Measurements from ENCODE around the gene RP2. TPM values are rescaled to one million over a fixed set of nuclear protein-coding genes. Genes with fewer than 3 reads are reported as not detected.

Gene RP2
- total RNA-seq, 1 experiment from 2014 or later: 5.7 TPM

- BruUV-seq (replicated peaks): no TSS peak
- no peak for ATAC-seq
- CTCF ChIA-PET: no interaction called here
Observed at GRCh38 chrX:46920235-46920634, 83.4 kb downstream of the RP2 start.

GRCh38 chrX:46922611-46923010 is 85.8 kb downstream of the RP2 start:
- no peak overlapping the region for H2AFZ ChIP-seq (ENCODE audit: low read depth, low read length, poor library complexity, severe bottlenecking)
- H3K36me3 ChIP-seq (ENCODE audit: control insufficient read depth in 1 of 2, insufficient read depth in 2 of 2, low read length in 2 of 2): no peaks in the 10 kb centered on the region
- no peaks in the 10 kb centered on the region for H3K27me3 ChIP-seq (ENCODE audit: insufficient read depth, low read length)
- no peak for TF ChIP-seq REST (IDR thresholded peaks at IDR 0.05; ENCODE audit: low read depth)
- TF ChIP-seq POLR2A (IDR thresholded peaks at IDR 0.05; ENCODE audit: borderline replicate concordance, extremely low read depth, insufficient read depth, insufficient read length): no peak
- TF ChIP-seq SRF (IDR thresholded peaks at IDR 0.05; ENCODE audit: low read depth): no peak
- TF ChIP-seq ELF1 (IDR thresholded peaks at IDR 0.05; ENCODE audit: borderline replicate concordance, low read depth): no peak
- no peak for TF ChIP-seq FOSL1 (IDR thresholded peaks at IDR 0.05; ENCODE audit: low read depth)
- no peak for TF ChIP-seq EZH2 (IDR thresholded peaks at IDR 0.05)
- no peak for TF ChIP-seq POLR2AphosphoS5 (IDR thresholded peaks at IDR 0.05; ENCODE audit: low read depth, low read length)
- no peak for TF ChIP-seq ZNF274 (IDR thresholded peaks at IDR 0.05; ENCODE audit: low read depth, low read length)
- no peak for TF ChIP-seq EGR1 (IDR thresholded peaks at IDR 0.05; ENCODE audit: low read depth)
- TF ChIP-seq MAX (IDR thresholded peaks at IDR 0.05): no peak
- TF ChIP-seq ZFX (IDR thresholded peaks at IDR 0.05): no peak
- TF ChIP-seq ATF3 (IDR thresholded peaks at IDR 0.05): no peak
- no peak for TF ChIP-seq JUND (IDR thresholded peaks at IDR 0.05)
- no peak for TF ChIP-seq YY1 (IDR thresholded peaks at IDR 0.05; ENCODE audit: extremely low read depth, insufficient replicate concordance, low read depth, low read length)
- TF ChIP-seq SIN3A (IDR thresholded peaks at IDR 0.05; ENCODE audit: low read depth): no peak
- no peak for TF ChIP-seq CEBPB (IDR thresholded peaks at IDR 0.05; ENCODE audit: low read depth)
- peaks cover 11% of the 10 kb centered on the region; the same call in 1 of the 2 replicates for H3K79me2 ChIP-seq (ENCODE audit: insufficient read depth, low read length)
- H3K27ac ChIP-seq (ENCODE audit: low read depth, low read length): no peak overlapping the region
- H3K9me2 ChIP-seq (ENCODE audit: insufficient read depth): no peaks in the 10 kb centered on the region
- no TSS peak for BruUV-seq (replicated peaks)
- POLR2A ChIA-PET: no interaction called here
- no peaks in the 10 kb centered on the region for H4K20me1 ChIP-seq (ENCODE audit: insufficient read depth)
- DNase-seq (ENCODE audit: low read depth, low spot score) (no peak), ATAC-seq (no peak)
- RAD21 ChIA-PET (ENCODE audit: low non-redundant PET in 1 of 2, low total read pairs in 2 of 2, uncharacterized antibody in 2 of 2, unreplicated experiment in 2 of 2): no interaction called here
- CTCF ChIA-PET: no interaction called here
- no peaks in the 10 kb centered on the region for H3K4me1 ChIP-seq (ENCODE audit: control insufficient read depth in 1 of 2, insufficient read depth in 2 of 2, low read length in 2 of 2)
- no peaks in the 10 kb centered on the region for H3K9me3 ChIP-seq (ENCODE audit: control insufficient read depth in 1 of 2, insufficient read depth in 1 of 2, low read depth in 1 of 2, low read length in 2 of 2)
- H3K9ac ChIP-seq (ENCODE audit: low read length): no peak overlapping the region
- no peak overlapping the region for H3K4me2 ChIP-seq (ENCODE audit: low read length)
- intact Hi-C loops (cut with micrococcal nuclease): no loop called here
- H3K4me3 ChIP-seq (replicated peaks in 1 of 2; ENCODE audit: low read depth in 1 of 2, low read length in 2 of 2): no peak overlapping the region

More at GRCh38 chrX:46920235-46920634, 83.4 kb downstream of the RP2 start:
- H3K4me2 ChIP-seq (ENCODE audit: low read length): no peak overlapping the region
- ChIA-PET POLR2A (no interaction called here), RAD21 (ENCODE audit: low non-redundant PET in 1 of 2, low total read pairs in 2 of 2, uncharacterized antibody in 2 of 2, unreplicated experiment in 2 of 2) (no interaction called here)
- no peaks in the 10 kb centered on the region for H3K36me3 ChIP-seq (ENCODE audit: control insufficient read depth in 1 of 2, insufficient read depth in 2 of 2, low read length in 2 of 2)
- no peaks in the 10 kb centered on the region for H3K9me3 ChIP-seq (ENCODE audit: control insufficient read depth in 1 of 2, insufficient read depth in 1 of 2, low read depth in 1 of 2, low read length in 2 of 2)
- H3K4me3 ChIP-seq (replicated peaks in 1 of 2; ENCODE audit: low read depth in 1 of 2, low read length in 2 of 2): no peak overlapping the region
- DNase-seq (ENCODE audit: low read depth, low spot score): no peak
- intact Hi-C loops (cut with micrococcal nuclease): no loop called here
- no peak overlapping the region for H3K9ac ChIP-seq (ENCODE audit: low read length)
- H3K4me1 ChIP-seq (ENCODE audit: control insufficient read depth in 1 of 2, insufficient read depth in 2 of 2, low read length in 2 of 2): no peaks in the 10 kb centered on the region
- no peaks in the 10 kb centered on the region for H4K20me1 ChIP-seq (ENCODE audit: insufficient read depth)
- H2AFZ ChIP-seq (ENCODE audit: low read depth, low read length, poor library complexity, severe bottlenecking): no peak overlapping the region
- H3K79me2 ChIP-seq (ENCODE audit: insufficient read depth, low read length): peaks cover 15% of the 10 kb centered on the region; the same call in 1 of the 2 replicates
- TF ChIP-seq FOSL1 (IDR thresholded peaks at IDR 0.05; ENCODE audit: low read depth) (no peak), TCF7L2 (IDR thresholded peaks at IDR 0.05; ENCODE audit: borderline replicate concordance, extremely low read depth, insufficient read depth, insufficient read length) (no peak)
- H3K27me3 ChIP-seq (ENCODE audit: insufficient read depth, low read length): no peaks in the 10 kb centered on the region
- H3K27ac ChIP-seq (ENCODE audit: low read depth, low read length): no peak overlapping the region
- no peaks in the 10 kb centered on the region for H3K9me2 ChIP-seq (ENCODE audit: insufficient read depth)

Data from HCT116 (cell line).